Measurements from ENCODE around the gene BBS9. TPM values are rescaled to one million over a fixed set of nuclear protein-coding genes. Genes with fewer than 3 reads are reported as not detected.

Gene BBS9
- total RNA-seq, 1 donor from 2014 or later = 22.6 TPM

DNA sequence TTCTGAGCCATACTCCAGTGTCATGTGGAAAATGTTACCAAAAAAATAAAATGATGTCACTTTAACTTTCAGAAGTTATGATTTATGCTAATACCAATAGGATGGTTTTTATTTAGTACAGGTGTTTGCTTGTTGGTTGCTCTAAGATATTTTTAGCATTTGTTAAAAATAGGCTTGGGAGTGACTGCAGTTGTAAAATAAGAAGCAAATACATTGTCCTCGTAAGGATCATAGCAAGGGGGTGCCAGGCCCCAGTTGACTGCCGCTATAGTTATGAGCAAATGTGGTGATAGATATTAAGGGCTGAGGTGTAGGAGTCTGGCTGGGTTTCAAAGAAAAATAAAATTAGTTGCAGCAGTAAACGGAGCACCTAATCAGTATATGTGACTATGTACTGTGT lies 421.6 kb downstream of the BBS9 start:
- no peak overlapping the region for H3K4me3 Mint-ChIP-seq (ENCODE audit: unreplicated experiment)
- TF ChIP-seq, protein P1, sequence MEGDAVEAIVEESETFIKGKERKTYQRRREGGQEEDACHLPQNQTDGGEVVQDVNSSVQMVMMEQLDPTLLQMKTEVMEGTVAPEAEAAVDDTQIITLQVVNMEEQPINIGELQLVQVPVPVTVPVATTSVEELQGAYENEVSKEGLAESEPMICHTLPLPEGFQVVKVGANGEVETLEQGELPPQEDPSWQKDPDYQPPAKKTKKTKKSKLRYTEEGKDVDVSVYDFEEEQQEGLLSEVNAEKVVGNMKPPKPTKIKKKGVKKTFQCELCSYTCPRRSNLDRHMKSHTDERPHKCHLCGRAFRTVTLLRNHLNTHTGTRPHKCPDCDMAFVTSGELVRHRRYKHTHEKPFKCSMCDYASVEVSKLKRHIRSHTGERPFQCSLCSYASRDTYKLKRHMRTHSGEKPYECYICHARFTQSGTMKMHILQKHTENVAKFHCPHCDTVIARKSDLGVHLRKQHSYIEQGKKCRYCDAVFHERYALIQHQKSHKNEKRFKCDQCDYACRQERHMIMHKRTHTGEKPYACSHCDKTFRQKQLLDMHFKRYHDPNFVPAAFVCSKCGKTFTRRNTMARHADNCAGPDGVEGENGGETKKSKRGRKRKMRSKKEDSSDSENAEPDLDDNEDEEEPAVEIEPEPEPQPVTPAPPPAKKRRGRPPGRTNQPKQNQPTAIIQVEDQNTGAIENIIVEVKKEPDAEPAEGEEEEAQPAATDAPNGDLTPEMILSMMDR (IDR thresholded peaks at IDR 0.05) = no peak
- H3K27ac Mint-ChIP-seq (ENCODE audit: unreplicated experiment) = no peak overlapping the region
- no peak for DNase-seq (ENCODE audit: extremely low spot score, unreplicated experiment)
- H3K9me3 Mint-ChIP-seq (ENCODE audit: unreplicated experiment) = no peaks in the 10 kb centered on the region
- H3K27me3 Mint-ChIP-seq (ENCODE audit: unreplicated experiment) = no peaks in the 10 kb centered on the region
- no peaks in the 10 kb centered on the region for H3K36me3 Mint-ChIP-seq (ENCODE audit: unreplicated experiment)
- H3K4me1 Mint-ChIP-seq (ENCODE audit: unreplicated experiment) = no peaks in the 10 kb centered on the region

DNA sequence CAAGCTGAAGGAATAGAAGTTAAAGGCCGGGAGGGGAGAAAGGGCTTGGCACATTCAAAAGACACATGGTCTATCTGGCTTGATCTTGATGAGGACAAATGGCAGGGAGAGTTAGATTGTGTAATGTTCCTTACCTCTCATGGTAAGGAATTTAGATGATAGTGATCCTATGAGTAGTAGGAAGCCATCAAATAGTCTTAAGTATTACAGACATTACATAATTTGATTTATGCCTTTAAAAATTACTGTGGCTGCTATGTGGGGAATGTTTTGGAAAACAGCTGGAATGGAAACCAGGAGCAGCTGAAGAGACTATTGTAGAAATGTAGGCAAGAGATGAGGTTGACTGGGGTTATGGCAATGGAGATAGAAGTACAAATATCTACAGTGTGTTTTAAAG lies 424.7 kb downstream of the BBS9 start:
- TF ChIP-seq, protein P1 (IDR thresholded peaks at IDR 0.05) = no peak
- H3K27me3 Mint-ChIP-seq (ENCODE audit: unreplicated experiment) = no peaks in the 10 kb centered on the region
- no peaks in the 10 kb centered on the region for H3K36me3 Mint-ChIP-seq (ENCODE audit: unreplicated experiment)
- H3K4me1 Mint-ChIP-seq (ENCODE audit: unreplicated experiment) = no peaks in the 10 kb centered on the region
- no peak overlapping the region for H3K4me3 Mint-ChIP-seq (ENCODE audit: unreplicated experiment)
- DNase-seq (ENCODE audit: extremely low spot score, unreplicated experiment) = no peak
- no peaks in the 10 kb centered on the region for H3K9me3 Mint-ChIP-seq (ENCODE audit: unreplicated experiment)
- H3K27ac Mint-ChIP-seq (ENCODE audit: unreplicated experiment) = no peak overlapping the region

DNA sequence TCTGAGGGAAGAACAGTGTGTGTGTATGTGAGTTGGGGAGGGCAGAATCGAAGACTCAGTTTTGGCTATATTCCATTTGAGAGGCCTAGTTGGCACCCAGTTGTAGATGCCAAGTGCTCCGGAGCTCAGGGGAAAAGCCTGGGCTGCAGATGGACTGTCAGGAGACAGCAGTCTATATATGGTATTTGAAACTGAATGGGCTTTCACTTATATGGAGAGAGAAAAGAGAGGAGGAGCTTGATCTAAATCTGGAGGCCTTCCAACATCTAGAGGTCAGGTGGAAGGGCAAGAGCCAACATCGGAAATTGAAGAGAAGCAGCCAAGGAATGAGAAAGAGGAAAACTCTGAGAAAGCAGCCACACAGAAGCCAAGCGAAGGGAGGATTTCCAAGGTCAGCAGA lies 425.2 kb downstream of the BBS9 start:
- H3K4me3 Mint-ChIP-seq (ENCODE audit: unreplicated experiment) = no peak overlapping the region
- H3K4me1 Mint-ChIP-seq (ENCODE audit: unreplicated experiment) = no peaks in the 10 kb centered on the region
- no peak overlapping the region for H3K27ac Mint-ChIP-seq (ENCODE audit: unreplicated experiment)
- no peak for DNase-seq (ENCODE audit: extremely low spot score, unreplicated experiment)
- no peaks in the 10 kb centered on the region for H3K9me3 Mint-ChIP-seq (ENCODE audit: unreplicated experiment)
- H3K36me3 Mint-ChIP-seq (ENCODE audit: unreplicated experiment) = no peaks in the 10 kb centered on the region
- TF ChIP-seq, protein P1 (IDR thresholded peaks at IDR 0.05) = no peak
- no peaks in the 10 kb centered on the region for H3K27me3 Mint-ChIP-seq (ENCODE audit: unreplicated experiment)

DNA sequence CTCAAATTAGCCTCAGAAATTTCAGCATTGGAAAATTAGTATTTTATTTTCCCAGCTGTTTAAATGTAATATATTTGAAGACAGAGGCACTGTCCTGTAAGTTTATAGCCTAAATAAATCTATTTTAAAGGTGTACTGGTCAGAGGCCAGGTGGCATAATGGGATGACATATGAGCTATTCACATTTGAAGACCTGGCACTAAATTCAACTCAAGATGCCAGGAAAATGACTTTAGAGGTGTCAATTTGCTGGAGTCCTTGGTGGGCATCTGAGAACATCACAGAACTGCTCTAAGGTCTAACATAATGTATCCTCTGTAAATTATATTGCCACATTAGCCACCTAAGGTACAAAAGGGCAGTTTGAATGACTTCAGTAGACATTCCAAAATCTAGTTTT lies 427.1 kb downstream of the BBS9 start:
- H3K4me1 Mint-ChIP-seq (ENCODE audit: unreplicated experiment) = no peaks in the 10 kb centered on the region
- H3K27ac Mint-ChIP-seq (ENCODE audit: unreplicated experiment) = no peak overlapping the region
- DNase-seq (ENCODE audit: extremely low spot score, unreplicated experiment) = no peak
- no peak overlapping the region for H3K4me3 Mint-ChIP-seq (ENCODE audit: unreplicated experiment)
- TF ChIP-seq, protein P1 (IDR thresholded peaks at IDR 0.05) = no peak
- H3K9me3 Mint-ChIP-seq (ENCODE audit: unreplicated experiment) = no peaks in the 10 kb centered on the region
- no peaks in the 10 kb centered on the region for H3K27me3 Mint-ChIP-seq (ENCODE audit: unreplicated experiment)
- H3K36me3 Mint-ChIP-seq (ENCODE audit: unreplicated experiment) = no peaks in the 10 kb centered on the region

DNA sequence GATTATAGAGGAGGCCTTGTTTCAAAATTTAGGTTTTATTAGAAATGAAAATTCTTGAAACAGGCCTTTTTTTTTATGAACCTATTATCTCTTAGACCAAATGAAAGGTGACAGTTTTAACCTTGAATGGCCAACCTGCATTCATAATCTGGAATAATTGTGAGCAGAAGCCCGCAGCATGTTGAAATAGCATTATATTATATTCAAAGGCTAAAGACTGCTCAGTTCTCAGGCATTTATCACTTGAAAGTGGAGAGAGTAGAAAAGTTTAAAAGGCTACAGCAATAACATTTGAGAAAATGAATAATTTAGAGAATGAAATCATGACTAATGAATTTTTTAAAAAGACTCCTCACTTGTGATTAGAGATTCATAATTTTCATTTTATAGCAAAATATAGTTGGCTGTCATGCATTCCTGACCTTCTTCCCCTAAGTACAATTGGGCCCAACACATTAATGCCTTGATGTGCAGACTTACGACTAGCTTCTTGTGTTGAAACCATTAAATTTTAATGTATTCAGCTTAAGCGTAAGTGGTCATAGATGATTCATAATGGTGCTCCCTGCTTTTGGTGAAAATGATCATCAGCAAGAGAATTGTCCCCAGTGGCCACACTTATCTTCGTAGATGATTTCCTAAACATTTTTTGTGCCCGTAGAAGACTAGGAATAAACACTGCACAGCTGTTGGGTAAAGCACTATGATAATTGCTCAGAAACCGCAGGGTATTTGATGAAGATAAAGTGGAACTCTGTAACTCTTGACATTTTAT lies 429.4 kb downstream of the BBS9 start:
- H3K4me3 Mint-ChIP-seq (ENCODE audit: unreplicated experiment) = no peak overlapping the region
- DNase-seq (ENCODE audit: extremely low spot score, unreplicated experiment) = no peak
- H3K4me1 Mint-ChIP-seq (ENCODE audit: unreplicated experiment) = no peaks in the 10 kb centered on the region
- H3K27me3 Mint-ChIP-seq (ENCODE audit: unreplicated experiment) = no peaks in the 10 kb centered on the region
- no peak overlapping the region for H3K27ac Mint-ChIP-seq (ENCODE audit: unreplicated experiment)
- no peaks in the 10 kb centered on the region for H3K9me3 Mint-ChIP-seq (ENCODE audit: unreplicated experiment)
- H3K36me3 Mint-ChIP-seq (ENCODE audit: unreplicated experiment) = no peaks in the 10 kb centered on the region
- TF ChIP-seq, protein P1 (IDR thresholded peaks at IDR 0.05) = no peak
